Right atrium auricular region (tissue), 2 donors: Measurements from ENCODE around the gene COL21A1. TPM values are rescaled to one million over a fixed set of nuclear protein-coding genes. Genes with fewer than 3 reads are reported as not detected.

ENCODE experiments used
- DNase-seq: peaks from one replicate; pipeline ENCODE4 v3.0.0-alpha.2; 2019; ENCODE audit warnings: low spot score
- H3K27ac ChIP-seq, 2 donors: fragments of 200-600 bp; sonication (generic); 1 replicate in 1 of 2; 2 replicates in 1 of 2; pipeline ENCODE4 v1.5.1; 2016 to 2019
- H3K27me3 ChIP-seq, 2 donors: fragments of 200-600 bp; sonication (generic); one replicate each; pipeline versions ENCODE4 v1.5.1 to v1.6.0; 2017 to 2019
- H3K36me3 ChIP-seq: fragments of 200-600 bp; sonication (generic); one replicate; pipeline ENCODE4 v1.5.1; 2016
- H3K4me1 ChIP-seq, 2 donors: fragments of 200-600 bp; sonication (generic); one replicate each; pipeline versions ENCODE4 v1.5.1 to v1.6.0; 2017 to 2019
- H3K4me3 ChIP-seq, 2 donors: fragments of 200-600 bp; sonication (generic); 1 replicate in 1 of 2; 2 replicates in 1 of 2; pipeline ENCODE4 v1.5.1; 2017 to 2019; ENCODE audit warnings: mild to moderate bottlenecking in 1 of 2, moderate library complexity in 1 of 2
- H3K9me3 ChIP-seq, 2 donors: fragments of 200-600 bp; sonication (generic); one replicate each; pipeline ENCODE4 v1.5.1; 2019
- CTCF ChIP-seq, 2 donors: fragments of 200-600 bp; sonication (generic); IDR thresholded peaks; one replicate each; pipeline ENCODE4 v1.5.1; 2019; ENCODE audit warnings: antibody characterized with exemption in 2 of 2
- total RNA-seq, 2 donors: library from RNA; depleted of rRNA; stranded (reverse); fragments of >200 nt; gene quantifications; one replicate each; pipeline ENCODE4 v1.1.0, GENCODE V29; 2016

COL21A1 gene
- total RNA-seq, 2 donors from 2014 or later = 13.6 to 89.7 TPM

GRCh38 chr6:56288347-56288746, 41.0 kb upstream of the COL21A1 start:
- Histone ChIP-seq H3K27ac (no peak overlapping the region), H3K4me3 (no peak overlapping the region), H3K27me3 (no peaks in the 10 kb centered on the region), H3K4me1 (peaks cover 0 to 12% of the 10 kb centered on the region in 2 donors), H3K9me3 (no peaks in the 10 kb centered on the region), H3K36me3 (no peaks in the 10 kb centered on the region)
- no peak for DNase-seq
- no peak for TF ChIP-seq CTCF (IDR thresholded peaks at IDR 0.05)

- Histone ChIP-seq H3K36me3 (no peaks in the 10 kb centered on the region), H3K27me3 (no peaks in the 10 kb centered on the region), H3K4me1 (no peaks in the 10 kb centered on the region), H3K27ac (no peak overlapping the region), H3K9me3 (no peaks in the 10 kb centered on the region), H3K4me3 (no peak overlapping the region)
- no peak for DNase-seq
- no peak for TF ChIP-seq CTCF (IDR thresholded peaks at IDR 0.05)
Observed at GRCh38 chr6:56282391-56282790, 35.0 kb upstream of the COL21A1 start.

- H3K4me1 ChIP-seq = no peaks in the 10 kb centered on the region
- H3K36me3 ChIP-seq = no peaks in the 10 kb centered on the region
- TF ChIP-seq CTCF (IDR thresholded peaks at IDR 0.05) = no peak
- no peaks in the 10 kb centered on the region for H3K9me3 ChIP-seq
- no peak overlapping the region for H3K27ac ChIP-seq
- no peak for DNase-seq
- H3K27me3 ChIP-seq = no peaks in the 10 kb centered on the region
- no peak overlapping the region for H3K4me3 ChIP-seq
Observed at GRCh38 chr6:56280126-56280525, 32.7 kb upstream of the COL21A1 start.

- no peaks in the 10 kb centered on the region for H3K4me1 ChIP-seq
Observed at GRCh38 chr6:56279331-56280080, 32.1 kb upstream of the COL21A1 start.

GRCh38 chr6:56278171-56278591, 30.8 kb upstream of the COL21A1 start:
- no peak for DNase-seq
- no peak for TF ChIP-seq CTCF (IDR thresholded peaks at IDR 0.05)
- H3K9me3 ChIP-seq = peaks cover 0 to 5% of the 10 kb centered on the region in 2 donors

More at GRCh38 chr6:56279331-56280080, 32.1 kb upstream of the COL21A1 start:
- no peaks in the 10 kb centered on the region for H3K36me3 ChIP-seq
- no peak for TF ChIP-seq CTCF (IDR thresholded peaks at IDR 0.05)
- peaks cover 0 to 5% of the 10 kb centered on the region in 2 donors for H3K9me3 ChIP-seq
- DNase-seq = no peak
- no peak overlapping the region for H3K4me3 ChIP-seq
- H3K27me3 ChIP-seq = no peaks in the 10 kb centered on the region
- H3K27ac ChIP-seq = no peak overlapping the region

More at GRCh38 chr6:56278171-56278591, 30.8 kb upstream of the COL21A1 start:
- Histone ChIP-seq H3K4me1 (no peaks in the 10 kb centered on the region), H3K36me3 (no peaks in the 10 kb centered on the region), H3K4me3 (no peak overlapping the region), H3K27ac (no peak overlapping the region), H3K27me3 (no peaks in the 10 kb centered on the region)
